ENCODE measurements around the gene ATF6.

ATF6 gene, protein sequence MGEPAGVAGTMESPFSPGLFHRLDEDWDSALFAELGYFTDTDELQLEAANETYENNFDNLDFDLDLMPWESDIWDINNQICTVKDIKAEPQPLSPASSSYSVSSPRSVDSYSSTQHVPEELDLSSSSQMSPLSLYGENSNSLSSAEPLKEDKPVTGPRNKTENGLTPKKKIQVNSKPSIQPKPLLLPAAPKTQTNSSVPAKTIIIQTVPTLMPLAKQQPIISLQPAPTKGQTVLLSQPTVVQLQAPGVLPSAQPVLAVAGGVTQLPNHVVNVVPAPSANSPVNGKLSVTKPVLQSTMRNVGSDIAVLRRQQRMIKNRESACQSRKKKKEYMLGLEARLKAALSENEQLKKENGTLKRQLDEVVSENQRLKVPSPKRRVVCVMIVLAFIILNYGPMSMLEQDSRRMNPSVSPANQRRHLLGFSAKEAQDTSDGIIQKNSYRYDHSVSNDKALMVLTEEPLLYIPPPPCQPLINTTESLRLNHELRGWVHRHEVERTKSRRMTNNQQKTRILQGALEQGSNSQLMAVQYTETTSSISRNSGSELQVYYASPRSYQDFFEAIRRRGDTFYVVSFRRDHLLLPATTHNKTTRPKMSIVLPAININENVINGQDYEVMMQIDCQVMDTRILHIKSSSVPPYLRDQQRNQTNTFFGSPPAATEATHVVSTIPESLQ

DNA sequence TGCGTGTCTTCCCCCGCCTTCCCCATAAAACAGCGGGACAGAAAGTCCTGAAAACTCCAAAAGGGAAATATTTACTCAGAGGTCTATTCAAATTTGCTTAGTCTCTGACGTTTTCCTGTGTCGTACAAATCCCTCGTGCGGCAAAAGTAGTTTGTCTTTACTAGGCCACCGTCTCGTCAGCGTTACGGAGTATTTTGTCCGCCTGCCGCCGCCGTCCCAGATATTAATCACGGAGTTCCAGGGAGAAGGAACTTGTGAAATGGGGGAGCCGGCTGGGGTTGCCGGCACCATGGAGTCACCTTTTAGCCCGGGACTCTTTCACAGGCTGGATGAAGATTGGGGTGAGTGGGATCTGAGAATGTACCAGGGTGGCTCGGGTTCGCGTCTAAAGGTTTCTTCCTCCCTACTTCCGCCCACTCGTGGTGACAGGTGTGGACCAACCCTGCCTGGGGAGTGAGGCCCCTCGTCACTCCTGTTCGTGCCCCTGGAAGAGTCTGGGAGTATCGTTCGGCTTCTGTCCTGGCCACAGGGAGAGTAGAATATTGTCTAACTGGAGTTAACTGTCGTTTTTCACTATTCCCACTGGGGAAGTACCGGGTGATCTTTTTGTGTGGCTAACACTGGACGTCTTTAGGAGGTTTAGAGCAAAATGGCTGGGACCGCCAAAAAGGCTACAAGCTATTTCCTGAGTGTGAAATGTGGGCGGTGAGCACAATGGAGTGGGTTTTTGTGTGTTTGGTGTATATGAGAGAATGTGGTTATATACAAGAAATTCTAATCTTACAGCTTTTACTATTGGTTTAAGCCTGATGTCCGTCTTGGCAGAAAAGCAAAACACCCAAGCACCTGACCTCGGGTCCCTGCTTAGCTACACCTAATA, at the start of gene ATF6:
TSS of gene ATF6 (plus strand) at position 219 of the 880 bp plus-strand sequence. CDS start at position 260, 41 bp downstream.
- H3K4me2 ChIP-seq (ENCODE audit: low read depth, low read length) = peak within 1 kb of the TSS; percentile 82
- peaks cover 57% of the 10 kb centered on the region for H3K79me2 ChIP-seq (ENCODE audit: low read length)
- peak within 1 kb of the TSS; percentile 66 for H2AFZ ChIP-seq (ENCODE audit: low read length)
- H3K36me3 ChIP-seq (replicated peaks; ENCODE audit: insufficient read depth, low read length) = no peaks in the 10 kb centered on the region
- H3K4me3 ChIP-seq (ENCODE audit: low read length) = peak within 1 kb of the TSS; percentile 93
- TF ChIP-seq EZH2 (optimal IDR thresholded peaks at IDR 0.05; ENCODE audit: low read depth, low read length) = no peak
- H3K4me1 ChIP-seq (ENCODE audit: low read length) = peaks cover 36% of the 10 kb centered on the region
- H3K9me2 ChIP-seq (replicated peaks; ENCODE audit: insufficient read depth, low read length) = no peaks in the 10 kb centered on the region
- peak within 1 kb of the TSS; percentile 87 for H3K9ac ChIP-seq (ENCODE audit: low read length)
- no peaks in the 10 kb centered on the region for H4K20me1 ChIP-seq (ENCODE audit: insufficient read depth, low read length)
- H3K27me3 ChIP-seq (replicated peaks; ENCODE audit: insufficient read depth, low read length) = no peaks in the 10 kb centered on the region
- no peaks in the 10 kb centered on the region for H3K9me3 ChIP-seq (replicated peaks; ENCODE audit: insufficient read depth, low read length)
- peak; percentile 95 for DNase-seq
- H3K27ac ChIP-seq (ENCODE audit: low read length) = peak within 1 kb of the TSS; percentile 55
- peaks cover 26% of the 10 kb centered on the region for H3F3A ChIP-seq (ENCODE audit: insufficient read depth, low read length)

DNA sequence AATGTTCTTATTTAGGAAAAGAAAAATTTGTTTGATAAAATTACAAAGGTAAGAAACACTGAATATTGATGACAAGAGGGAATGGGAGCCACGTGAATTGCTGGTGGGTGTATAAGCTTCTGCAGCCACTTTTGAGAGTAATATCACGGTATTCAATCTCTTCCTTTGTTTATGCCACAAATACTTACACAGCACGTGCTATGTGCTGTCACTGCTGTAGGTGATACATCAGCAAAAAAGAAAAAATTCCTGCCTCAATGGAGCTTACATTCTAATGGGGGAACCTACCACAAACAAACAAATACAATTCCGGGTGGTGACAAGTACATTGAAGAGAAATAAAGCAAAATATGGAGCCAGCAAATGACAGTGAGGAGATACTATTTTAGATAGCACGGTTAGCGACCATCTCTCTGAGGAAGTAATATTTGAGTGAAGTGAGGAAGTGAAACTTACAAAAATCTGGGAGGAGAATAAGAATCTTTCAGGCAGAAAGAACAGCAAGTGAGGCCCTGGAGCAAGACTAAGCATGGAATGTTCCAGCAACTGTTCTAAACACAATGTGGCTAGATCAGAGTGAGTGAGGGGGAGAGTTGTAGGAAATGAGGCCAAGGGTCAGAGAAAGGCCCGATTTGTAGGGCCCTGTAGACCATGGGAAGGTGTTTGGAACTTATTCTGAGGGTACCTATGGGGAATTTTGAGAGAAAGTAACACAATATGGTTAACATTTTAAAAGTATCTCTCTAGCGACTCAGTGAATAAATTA, 47.4 kb upstream of the ATF6 start:
- Histone ChIP-seq H3K4me3 (ENCODE audit: low read length) (no peak overlapping the region), H3K36me3 (replicated peaks; ENCODE audit: insufficient read depth, low read length) (no peaks in the 10 kb centered on the region), H3K27me3 (replicated peaks; ENCODE audit: insufficient read depth, low read length) (no peaks in the 10 kb centered on the region), H3K9me3 (replicated peaks; ENCODE audit: insufficient read depth, low read length) (no peaks in the 10 kb centered on the region), H4K20me1 (ENCODE audit: insufficient read depth, low read length) (no peaks in the 10 kb centered on the region), H3F3A (ENCODE audit: insufficient read depth, low read length) (peaks cover 10% of the 10 kb centered on the region; the same call in 1 of the 2 replicates), H3K9me2 (replicated peaks; ENCODE audit: insufficient read depth, low read length) (no peaks in the 10 kb centered on the region), H3K27ac (ENCODE audit: low read length) (peak overlapping the region; percentile 5; the same call in 1 of the 2 replicates), H3K4me1 (ENCODE audit: low read length) (peaks cover 10% of the 10 kb centered on the region), H3K4me2 (ENCODE audit: low read depth, low read length) (peak overlapping the region; percentile 35), H2AFZ (ENCODE audit: low read length) (peak overlapping the region; percentile 23; the same call in 1 of the 2 replicates), H3K9ac (ENCODE audit: low read length) (no peak overlapping the region), H3K79me2 (ENCODE audit: low read length) (no peaks in the 10 kb centered on the region)
- TF ChIP-seq EZH2 (optimal IDR thresholded peaks at IDR 0.05; ENCODE audit: low read depth, low read length) = no peak
- TF ChIP-seq EZH2phosphoT487 (IDR thresholded peaks at IDR 0.05; ENCODE audit: low read length) = no peak
- TF ChIP-seq, protein P1, sequence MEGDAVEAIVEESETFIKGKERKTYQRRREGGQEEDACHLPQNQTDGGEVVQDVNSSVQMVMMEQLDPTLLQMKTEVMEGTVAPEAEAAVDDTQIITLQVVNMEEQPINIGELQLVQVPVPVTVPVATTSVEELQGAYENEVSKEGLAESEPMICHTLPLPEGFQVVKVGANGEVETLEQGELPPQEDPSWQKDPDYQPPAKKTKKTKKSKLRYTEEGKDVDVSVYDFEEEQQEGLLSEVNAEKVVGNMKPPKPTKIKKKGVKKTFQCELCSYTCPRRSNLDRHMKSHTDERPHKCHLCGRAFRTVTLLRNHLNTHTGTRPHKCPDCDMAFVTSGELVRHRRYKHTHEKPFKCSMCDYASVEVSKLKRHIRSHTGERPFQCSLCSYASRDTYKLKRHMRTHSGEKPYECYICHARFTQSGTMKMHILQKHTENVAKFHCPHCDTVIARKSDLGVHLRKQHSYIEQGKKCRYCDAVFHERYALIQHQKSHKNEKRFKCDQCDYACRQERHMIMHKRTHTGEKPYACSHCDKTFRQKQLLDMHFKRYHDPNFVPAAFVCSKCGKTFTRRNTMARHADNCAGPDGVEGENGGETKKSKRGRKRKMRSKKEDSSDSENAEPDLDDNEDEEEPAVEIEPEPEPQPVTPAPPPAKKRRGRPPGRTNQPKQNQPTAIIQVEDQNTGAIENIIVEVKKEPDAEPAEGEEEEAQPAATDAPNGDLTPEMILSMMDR (IDR thresholded peaks at IDR 0.05; ENCODE audit: low read length) = no peak
- peak; percentile 25 for DNase-seq

DNA sequence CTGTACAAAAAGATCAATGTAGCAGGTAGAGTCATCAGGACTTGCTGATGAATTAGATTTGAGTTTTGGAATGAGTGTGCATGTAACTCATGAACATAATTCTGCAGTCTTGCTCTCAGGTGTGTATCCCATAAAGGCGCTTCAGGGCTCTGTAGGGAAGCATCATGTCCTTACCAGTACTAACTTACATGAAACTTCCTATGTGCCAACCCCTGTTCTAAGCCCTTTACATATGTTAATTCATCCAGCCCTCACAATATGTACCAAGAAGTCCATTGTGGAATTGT, 46.9 kb upstream of the ATF6 start:
- no peaks in the 10 kb centered on the region for H3K36me3 ChIP-seq (replicated peaks; ENCODE audit: insufficient read depth, low read length)
- peak overlapping the region; percentile 35 for H3K4me2 ChIP-seq (ENCODE audit: low read depth, low read length)
- H3K79me2 ChIP-seq (ENCODE audit: low read length) = no peaks in the 10 kb centered on the region
- H3K9ac ChIP-seq (ENCODE audit: low read length) = no peak overlapping the region
- H3K4me1 ChIP-seq (ENCODE audit: low read length) = peaks cover 10% of the 10 kb centered on the region
- peak overlapping the region; percentile 5; the same call in 1 of the 2 replicates for H3K27ac ChIP-seq (ENCODE audit: low read length)
- H3F3A ChIP-seq (ENCODE audit: insufficient read depth, low read length) = peaks cover 10% of the 10 kb centered on the region; the same call in 1 of the 2 replicates
- TF ChIP-seq EZH2phosphoT487 (IDR thresholded peaks at IDR 0.05; ENCODE audit: low read length) = no peak
- TF ChIP-seq EZH2 (optimal IDR thresholded peaks at IDR 0.05; ENCODE audit: low read depth, low read length) = no peak
- no peak for DNase-seq
- no peaks in the 10 kb centered on the region for H3K9me2 ChIP-seq (replicated peaks; ENCODE audit: insufficient read depth, low read length)
- H3K4me3 ChIP-seq (ENCODE audit: low read length) = no peak overlapping the region
- no peaks in the 10 kb centered on the region for H3K27me3 ChIP-seq (replicated peaks; ENCODE audit: insufficient read depth, low read length)
- H2AFZ ChIP-seq (ENCODE audit: low read length) = no peak overlapping the region
- no peaks in the 10 kb centered on the region for H3K9me3 ChIP-seq (replicated peaks; ENCODE audit: insufficient read depth, low read length)
- no peaks in the 10 kb centered on the region for H4K20me1 ChIP-seq (ENCODE audit: insufficient read depth, low read length)

All from MM.1S (cell line).